HG03103 (cell line): Measurements from ENCODE around the gene HSD17B3.
"Not testable (repeated sequence)": the region's sequence is repeated elsewhere in the genome, so short reads cannot be mapped to it uniquely, and the experiment has no call there.

Experiments
- ATAC-seq: cut with Tn5 transposase; IDR thresholded peaks from one replicate; pipeline ENCODE4 v1.9.1; 2021; ENCODE audit warnings: low read depth; ENCODE audit not compliant: unreplicated experiment

The HSD17B3 gene

GRCh38 chr9:96241391-96241809 lies 60.6 kb downstream of the HSD17B3 start:
- ATAC-seq: no peak

- no peak for ATAC-seq
Observed at GRCh38 chr9:96236854-96237550, 65.0 kb downstream of the HSD17B3 start.

GRCh38 chr9:96236337-96236736 lies 65.6 kb downstream of the HSD17B3 start:
- ATAC-seq: not testable (repeated sequence)

- no peak for ATAC-seq
Observed at GRCh38 chr9:96232539-96233241, 69.3 kb downstream of the HSD17B3 start.

GRCh38 chr9:96232164-96232538 lies 69.8 kb downstream of the HSD17B3 start:
- ATAC-seq: no peak

- no peak for ATAC-seq
Observed at GRCh38 chr9:96230002-96230401, 72.0 kb downstream of the HSD17B3 start.

GRCh38 chr9:96222132-96222531 lies 79.8 kb downstream of the HSD17B3 start:
- no peak for ATAC-seq

- no peak for ATAC-seq
Observed at GRCh38 chr9:96219900-96220257, 82.1 kb downstream of the HSD17B3 start.

- ATAC-seq: no peak
Observed at GRCh38 chr9:96219026-96219899, 82.7 kb downstream of the HSD17B3 start.

GRCh38 chr9:96217754-96218693 lies 84.0 kb downstream of the HSD17B3 start:
- peak; percentile 78 for ATAC-seq

- ATAC-seq: no peak
Observed at GRCh38 chr9:96217294-96217707, 84.7 kb downstream of the HSD17B3 start.

- ATAC-seq: no peak
Observed at GRCh38 chr9:96216583-96216982, 85.4 kb downstream of the HSD17B3 start.

GRCh38 chr9:96215841-96216240 lies 86.1 kb downstream of the HSD17B3 start:
- no peak for ATAC-seq

- no peak for ATAC-seq
Observed at GRCh38 chr9:96214635-96215034, 87.3 kb downstream of the HSD17B3 start.

- ATAC-seq: no peak
Observed at GRCh38 chr9:96209407-96210271, 92.3 kb downstream of the HSD17B3 start.

GRCh38 chr9:96206156-96206751 lies 95.7 kb downstream of the HSD17B3 start:
- no peak for ATAC-seq

GRCh38 chr9:96204853-96205252 lies 97.1 kb downstream of the HSD17B3 start:
- no peak for ATAC-seq

GRCh38 chr9:96203867-96204501 lies 98.0 kb downstream of the HSD17B3 start:
- ATAC-seq: no peak
